WTC11 (cell line): ENCODE measurements around the gene GSG1L.

Experiments used
- CBFB ChIP-seq: sonication (generic); formaldehyde crosslinking; IDR thresholded peaks from 2 replicates; pipeline ENCODE4 v1.8.1; 2022; ENCODE audit warnings: mild to moderate bottlenecking, low read depth, missing genetic modification reagents
- CREB1 ChIP-seq: sonication (generic); formaldehyde crosslinking; IDR thresholded peaks from 2 replicates; pipeline ENCODE4 v1.8.0; 2023; ENCODE audit warnings: mild to moderate bottlenecking, missing genetic modification reagents
- CTCF ChIP-seq: fragments of 200-600 bp; IDR thresholded peaks from 2 replicates; pipeline ENCODE4 v1.8.0; 2022; ENCODE audit warnings: antibody characterized with exemption
- FOXP1 ChIP-seq: sonication (generic); formaldehyde crosslinking; IDR thresholded peaks from 2 replicates; pipeline ENCODE4 v1.8.0; 2022; ENCODE audit warnings: missing genetic modification reagents, mild to moderate bottlenecking, moderate library complexity, borderline replicate concordance
- GABPB1 ChIP-seq: sonication (generic); formaldehyde crosslinking; IDR thresholded peaks from 2 replicates; pipeline ENCODE4 v1.8.1; 2023; ENCODE audit warnings: mild to moderate bottlenecking, missing genetic modification reagents
- JUN ChIP-seq: sonication (generic); formaldehyde crosslinking; IDR thresholded peaks from 2 replicates; pipeline ENCODE4 v1.8.0; 2023; ENCODE audit warnings: mild to moderate bottlenecking, missing genetic modification reagents
- NFYB ChIP-seq: sonication (generic); formaldehyde crosslinking; conservative IDR thresholded peaks from 2 replicates; pipeline ENCODE4 v1.8.0; 2022; ENCODE audit warnings: low read depth, missing genetic modification reagents
- SMAD3 ChIP-seq: sonication (generic); formaldehyde crosslinking; IDR thresholded peaks from 2 replicates; pipeline ENCODE4 v1.8.0; 2022; ENCODE audit warnings: missing genetic modification reagents, mild to moderate bottlenecking, borderline replicate concordance
- SP1 ChIP-seq: sonication (generic); formaldehyde crosslinking; conservative IDR thresholded peaks from 2 replicates; pipeline ENCODE4 v1.8.1; 2022; ENCODE audit warnings: missing genetic modification reagents
- USF2 ChIP-seq: sonication (generic); formaldehyde crosslinking; IDR thresholded peaks from 2 replicates; pipeline ENCODE4 v1.8.1; 2023; ENCODE audit warnings: mild to moderate bottlenecking, missing genetic modification reagents, moderate library complexity
- ZNF263 ChIP-seq: sonication (generic); formaldehyde crosslinking; IDR thresholded peaks from 2 replicates; pipeline ENCODE4 v1.8.1; 2022; ENCODE audit warnings: low read depth, mild to moderate bottlenecking, moderate library complexity, missing genetic modification reagents

- TF ChIP-seq CTCF (no peak), FOXP1 (CRISPR knock-in tag) (no peak), CREB1 (CRISPR knock-in tag) (no peak), NFYB (CRISPR knock-in tag) (no peak), SMAD3 (no peak), JUN (CRISPR knock-in tag) (no peak), CBFB (CRISPR knock-in tag) (no peak), ZNF263 (CRISPR knock-in tag) (no peak), SP1 (CRISPR knock-in tag) (no peak), GABPB1 (CRISPR knock-in tag) (no peak), USF2 (CRISPR knock-in tag) (no peak)
Observed at GRCh38 chr16:27816561-27816960, 247.0 kb downstream of the GSG1L start.
